ENCODE results near the gene ITPA. TPM values are rescaled to one million over a fixed set of nuclear protein-coding genes. Genes with fewer than 3 reads are reported as not detected.
A peak's percentile ranks its signal among the peaks of the same experiment; 100 is the strongest.
"Not testable (repeated sequence)": the region's sequence is repeated elsewhere in the genome, so short reads cannot be mapped to it uniquely, and the experiment has no call there.

Gene ITPA
- total RNA-seq, 1 experiment from 2014 or later: 147 TPM

GRCh38 chr20:3183896-3184612 is 25.2 kb upstream of the ITPA start:
- DNase-seq: no peak
- Histone ChIP-seq H3K4me3 (ENCODE audit: insufficient read depth, low read depth, low read length) (no peak overlapping the region), H3K36me3 (replicated peaks; ENCODE audit: control insufficient read depth, insufficient read depth, low read length) (no peaks in the 10 kb centered on the region), H3K27me3 (ENCODE audit: control insufficient read depth, insufficient read depth, low read length) (no peaks in the 10 kb centered on the region)

- not testable (repeated sequence) for DNase-seq; H3K27me3 ChIP-seq (ENCODE audit: control insufficient read depth, insufficient read depth, low read length)
- H3K36me3 ChIP-seq (replicated peaks; ENCODE audit: control insufficient read depth, insufficient read depth, low read length): peaks cover 26% of the 10 kb centered on the region
Observed at GRCh38 chr20:3187861-3188260, 21.4 kb upstream of the ITPA start.

GRCh38 chr20:3188823-3189413 is 20.4 kb upstream of the ITPA start:
- H3K27me3 ChIP-seq (ENCODE audit: control insufficient read depth, insufficient read depth, low read length): no peaks in the 10 kb centered on the region

More at GRCh38 chr20:3187861-3188260, 21.4 kb upstream of the ITPA start:
- not testable (repeated sequence) for H3K4me3 ChIP-seq (ENCODE audit: insufficient read depth, low read depth, low read length)

GRCh38 chr20:3189561-3190131 is 19.7 kb upstream of the ITPA start:
- H3K4me3 ChIP-seq (ENCODE audit: insufficient read depth, low read depth, low read length): no peak overlapping the region
- peak; percentile 32 for DNase-seq
- no peaks in the 10 kb centered on the region for H3K27me3 ChIP-seq (ENCODE audit: control insufficient read depth, insufficient read depth, low read length)
- H3K36me3 ChIP-seq (replicated peaks; ENCODE audit: control insufficient read depth, insufficient read depth, low read length): peaks cover 33% of the 10 kb centered on the region

More at GRCh38 chr20:3188823-3189413, 20.4 kb upstream of the ITPA start:
- DNase-seq: peak; percentile 26
- H3K36me3 ChIP-seq (replicated peaks; ENCODE audit: control insufficient read depth, insufficient read depth, low read length): peaks cover 30% of the 10 kb centered on the region
- no peak overlapping the region for H3K4me3 ChIP-seq (ENCODE audit: insufficient read depth, low read depth, low read length)

- H3K27me3 ChIP-seq (ENCODE audit: control insufficient read depth, insufficient read depth, low read length): no peaks in the 10 kb centered on the region
- peaks cover 43% of the 10 kb centered on the region for H3K36me3 ChIP-seq (replicated peaks; ENCODE audit: control insufficient read depth, insufficient read depth, low read length)
- no peak overlapping the region for H3K4me3 ChIP-seq (ENCODE audit: insufficient read depth, low read depth, low read length)
- peak; percentile 64 for DNase-seq
Observed at GRCh38 chr20:3190681-3191111, 18.6 kb upstream of the ITPA start.

GRCh38 chr20:3192226-3193015 is 16.9 kb upstream of the ITPA start:
- Histone ChIP-seq H3K36me3 (replicated peaks; ENCODE audit: control insufficient read depth, insufficient read depth, low read length) (peaks cover 45% of the 10 kb centered on the region), H3K27me3 (ENCODE audit: control insufficient read depth, insufficient read depth, low read length) (no peaks in the 10 kb centered on the region), H3K4me3 (ENCODE audit: insufficient read depth, low read depth, low read length) (no peak overlapping the region)
- DNase-seq: no peak

GRCh38 chr20:3193806-3194616 is 15.3 kb upstream of the ITPA start:
- DNase-seq: peak; percentile 29
- Histone ChIP-seq H3K36me3 (replicated peaks; ENCODE audit: control insufficient read depth, insufficient read depth, low read length) (peaks cover 45% of the 10 kb centered on the region), H3K4me3 (ENCODE audit: insufficient read depth, low read depth, low read length) (no peak overlapping the region), H3K27me3 (ENCODE audit: control insufficient read depth, insufficient read depth, low read length) (no peaks in the 10 kb centered on the region)

- peaks cover 51% of the 10 kb centered on the region for H3K36me3 ChIP-seq (replicated peaks; ENCODE audit: control insufficient read depth, insufficient read depth, low read length)
Observed at GRCh38 chr20:3194617-3195280, 14.5 kb upstream of the ITPA start.

GRCh38 chr20:3195590-3196237 is 13.6 kb upstream of the ITPA start:
- Histone ChIP-seq H3K36me3 (replicated peaks; ENCODE audit: control insufficient read depth, insufficient read depth, low read length) (peaks cover 52% of the 10 kb centered on the region), H3K27me3 (ENCODE audit: control insufficient read depth, insufficient read depth, low read length) (no peaks in the 10 kb centered on the region), H3K4me3 (ENCODE audit: insufficient read depth, low read depth, low read length) (no peak overlapping the region)
- peak; percentile 25 for DNase-seq

More at GRCh38 chr20:3194617-3195280, 14.5 kb upstream of the ITPA start:
- peak; percentile 18 for DNase-seq
- no peaks in the 10 kb centered on the region for H3K27me3 ChIP-seq (ENCODE audit: control insufficient read depth, insufficient read depth, low read length)
- H3K4me3 ChIP-seq (ENCODE audit: insufficient read depth, low read depth, low read length): no peak overlapping the region

- DNase-seq: no peak
Observed at GRCh38 chr20:3199206-3199605, 10.1 kb upstream of the ITPA start.

GRCh38 chr20:3199976-3200755 is 9.1 kb upstream of the ITPA start:
- Histone ChIP-seq H3K4me3 (ENCODE audit: insufficient read depth, low read depth, low read length) (no peak overlapping the region), H3K36me3 (replicated peaks; ENCODE audit: control insufficient read depth, insufficient read depth, low read length) (peaks cover 25% of the 10 kb centered on the region), H3K27me3 (ENCODE audit: control insufficient read depth, insufficient read depth, low read length) (no peaks in the 10 kb centered on the region)
- peak; percentile 78 for DNase-seq

More at GRCh38 chr20:3199206-3199605, 10.1 kb upstream of the ITPA start:
- Histone ChIP-seq H3K36me3 (replicated peaks; ENCODE audit: control insufficient read depth, insufficient read depth, low read length) (peaks cover 33% of the 10 kb centered on the region), H3K4me3 (ENCODE audit: insufficient read depth, low read depth, low read length) (no peak overlapping the region), H3K27me3 (ENCODE audit: control insufficient read depth, insufficient read depth, low read length) (no peaks in the 10 kb centered on the region)

GRCh38 chr20:3202965-3203314 is 6.4 kb upstream of the ITPA start:
- H3K36me3 ChIP-seq (replicated peaks; ENCODE audit: control insufficient read depth, insufficient read depth, low read length): peaks cover 18% of the 10 kb centered on the region

More at GRCh38 chr20:3202965-3203314, 6.4 kb upstream of the ITPA start:
- DNase-seq: no peak
- no peaks in the 10 kb centered on the region for H3K27me3 ChIP-seq (ENCODE audit: control insufficient read depth, insufficient read depth, low read length)
- H3K4me3 ChIP-seq (ENCODE audit: insufficient read depth, low read depth, low read length): peak overlapping the region; percentile 83; the same call in 1 of the 2 replicates
